Left lung (tissue), 10 donors: ENCODE measurements around the gene MTURN. TPM values are rescaled to one million over a fixed set of nuclear protein-coding genes. Genes with fewer than 3 reads are reported as not detected.

Source experiments
- ATAC-seq: fragments of 200-7000 bp; cut with Tn5 transposase; one replicate; pipeline ENCODE4 v1.9.1; 2020; ENCODE audit warnings: moderate library complexity
- DNase-seq, 4 donors: peaks; one replicate each; pipeline ENCODE4 v3.0.0-alpha.2; 2013 to 2020
- H3K27ac ChIP-seq, 2 donors: fragments of 200-600 bp; sonication (generic) in 1 of 2; one replicate each; pipeline versions ENCODE4 v1.5.0 to v1.8.0; 2020 to 2021
- H3K27me3 ChIP-seq, 2 donors: fragments of 200-600 bp; sonication (generic) in 1 of 2; one replicate each; pipeline versions ENCODE4 v1.5.0 to v1.8.0; 2020 to 2021
- H3K36me3 ChIP-seq, 2 donors: fragments of 200-600 bp; sonication (generic) in 1 of 2; one replicate each; pipeline versions ENCODE4 v1.5.0 to v1.8.0; 2020 to 2021
- H3K4me1 ChIP-seq, 2 donors: fragments of 200-600 bp; one replicate each; pipeline ENCODE4 v1.8.0; 2021
- H3K4me3 ChIP-seq, 2 donors: fragments of 200-600 bp; sonication (generic) in 1 of 2; one replicate each; pipeline versions ENCODE4 v1.5.0 to v1.8.0; 2020 to 2021; ENCODE audit warnings: mild to moderate bottlenecking in 1 of 2
- H3K9me3 ChIP-seq, 2 donors: fragments of 200-600 bp; sonication (generic) in 1 of 2; one replicate each; pipeline versions ENCODE4 v1.5.0 to v1.8.0; 2020 to 2021
- CTCF ChIP-seq, 2 donors: fragments of 200-600 bp; sonication (generic) in 1 of 2; IDR thresholded peaks; one replicate each; pipeline versions ENCODE4 v1.5.0 to v1.8.0; 2021; ENCODE audit warnings: antibody characterized with exemption in 2 of 2
- intact Hi-C, 2 donors: fragments of 100-400 bp; cut with DNase I; formaldehyde crosslinking; loops; one replicate each; pipeline versions ENCODE4 v1.11.2 to v1.14.2; 2022
- polyA plus RNA-seq, 6 donors: library from polyadenylated mRNA; unstranded; fragments of 120-200 nt; gene quantifications; one replicate each; pipeline ENCODE4 v1.2.1, GENCODE V29; 2013; ENCODE audit not compliant: insufficient read length in 6 of 6
- total RNA-seq, 2 donors: library from RNA; stranded (reverse); fragmentation: NEBNext Ultra II Directional; extraction: Animal tissue kit (Norgen Biotek cat#: 25700); gene quantifications; one replicate each; pipeline ENCODE4 v1.2.1, GENCODE V29; 2021
- donor health status: DM: no; HTN: yes; CAD: no.
- donor health status: DM: no; HTN: no; CAD: no.

Gene MTURN
- total and polyA plus RNA-seq, 8 donors, result 15.6 to 78.2 (median 67.0) TPM

- H3K36me3 ChIP-seq, result no peaks in the 10 kb centered on the region
- no peak for TF ChIP-seq CTCF (IDR thresholded peaks at IDR 0.05)
- H3K4me1 ChIP-seq, result peaks cover 9 to 75% of the 10 kb centered on the region in 2 donors
- DNase-seq, result no peak
- H3K27ac ChIP-seq, result peak overlapping the region in 1 of 2 donors; percentile 57
- intact Hi-C loops, result loop anchor here in 1 of 2 donors (10.0 kb wide), 1 partner anchor 111 kb away; no protein-coding TSS in a partner anchor
- H3K27me3 ChIP-seq, result no peaks in the 10 kb centered on the region
- H3K9me3 ChIP-seq, result no peaks in the 10 kb centered on the region
- H3K4me3 ChIP-seq, result no peak overlapping the region
- peak; percentile 4 for ATAC-seq
Observed at GRCh38 chr7:30163231-30163894, 28.6 kb downstream of the MTURN start.

GRCh38 chr7:30164567-30164966 is 29.8 kb downstream of the MTURN start:
- DNase-seq (peak in 1 of 4 donors; percentile 77), ATAC-seq (peak; percentile 64)
- intact Hi-C loops, result loop anchor here in 1 of 2 donors (10.0 kb wide), 1 partner anchor 110 kb away; no protein-coding TSS in a partner anchor
- Histone ChIP-seq H3K27ac (no peak overlapping the region), H3K36me3 (no peaks in the 10 kb centered on the region), H3K9me3 (no peaks in the 10 kb centered on the region), H3K27me3 (no peaks in the 10 kb centered on the region), H3K4me3 (no peak overlapping the region), H3K4me1 (peaks cover 5 to 75% of the 10 kb centered on the region in 2 donors)
- peak in 1 of 2 donors; percentile 36 for TF ChIP-seq CTCF (IDR thresholded peaks at IDR 0.05)

GRCh38 chr7:30165590-30165989 is 30.8 kb downstream of the MTURN start:
- no peak for DNase-seq
- Histone ChIP-seq H3K9me3 (no peaks in the 10 kb centered on the region), H3K36me3 (no peaks in the 10 kb centered on the region), H3K27ac (no peak overlapping the region), H3K4me3 (no peak overlapping the region), H3K27me3 (no peaks in the 10 kb centered on the region), H3K4me1 (peaks cover 5 to 79% of the 10 kb centered on the region in 2 donors)
- peak; percentile 26 for ATAC-seq
- no peak for TF ChIP-seq CTCF (IDR thresholded peaks at IDR 0.05)
- intact Hi-C loops, result loop anchor here in 1 of 2 donors (10.0 kb wide), 1 partner anchor 109 kb away; no protein-coding TSS in a partner anchor

GRCh38 chr7:30166155-30166840 is 31.5 kb downstream of the MTURN start:
- no peak for TF ChIP-seq CTCF (IDR thresholded peaks at IDR 0.05)
- Histone ChIP-seq H3K27me3 (no peaks in the 10 kb centered on the region), H3K36me3 (no peaks in the 10 kb centered on the region), H3K9me3 (no peaks in the 10 kb centered on the region), H3K4me1 (peaks cover 5 to 86% of the 10 kb centered on the region in 2 donors), H3K27ac (peak overlapping the region in 1 of 2 donors; percentile 37), H3K4me3 (no peak overlapping the region)
- intact Hi-C loops, result loop anchor here in 1 of 2 donors (10.0 kb wide), 1 partner anchor 109 kb away; no protein-coding TSS in a partner anchor
- ATAC-seq (peak; percentile 64), DNase-seq (peak in 1 of 4 donors; percentile 69)

- no peaks in the 10 kb centered on the region for H3K36me3 ChIP-seq
- no peak for TF ChIP-seq CTCF (IDR thresholded peaks at IDR 0.05)
- ATAC-seq (no peak), DNase-seq (no peak)
- intact Hi-C loops, result loop anchor here in 1 of 2 donors (10.0 kb wide), 1 partner anchor 108 kb away; no protein-coding TSS in a partner anchor
- H3K4me1 ChIP-seq, result peaks cover 5 to 86% of the 10 kb centered on the region in 2 donors
- no peak overlapping the region for H3K27ac ChIP-seq
- H3K27me3 ChIP-seq, result no peaks in the 10 kb centered on the region
- no peaks in the 10 kb centered on the region for H3K9me3 ChIP-seq
- H3K4me3 ChIP-seq, result no peak overlapping the region
Observed at GRCh38 chr7:30166841-30167235, 32.1 kb downstream of the MTURN start.
